Heart right ventricle (tissue), 16 donors: ENCODE measurements around the gene ENOX1. TPM values are rescaled to one million over a fixed set of nuclear protein-coding genes. Genes with fewer than 3 reads are reported as not detected.
A peak's percentile ranks its signal among the peaks of the same experiment; 100 is the strongest.

Experiments
- ATAC-seq, 8 donors: fragments of 200-7000 bp; cut with Tn5 transposase; one replicate each; pipeline ENCODE4 v1.9.1; 2020; ENCODE audit warnings: mild to moderate bottlenecking in 8 of 8, moderate library complexity in 8 of 8, moderate number of reproducible peaks in 1 of 8
- DNase-seq, 2 donors: peaks; one replicate each; pipeline ENCODE4 v3.0.0-alpha.2; 2020
- H3K27ac ChIP-seq, 10 donors: fragments of 200-600 bp; sonication (generic) in 2 of 10; one replicate each; pipeline versions ENCODE4 v1.5.0 to v1.8.0; 2020 to 2022; ENCODE audit warnings: mild to moderate bottlenecking in 3 of 10
- H3K27me3 ChIP-seq, 7 donors: fragments of 200-600 bp; one replicate each; pipeline ENCODE4 v1.8.0; 2021 to 2022; ENCODE audit warnings: mild to moderate bottlenecking in 2 of 7
- H3K36me3 ChIP-seq, 9 donors: fragments of 200-600 bp; sonication (generic) in 1 of 9; one replicate each; pipeline versions ENCODE4 v1.5.0 to v1.8.0; 2020 to 2022; ENCODE audit warnings: mild to moderate bottlenecking in 2 of 9
- H3K4me1 ChIP-seq, 9 donors: fragments of 200-600 bp; sonication (generic) in 1 of 9; one replicate each; pipeline versions ENCODE4 v1.5.0 to v1.8.0; 2020 to 2022; ENCODE audit warnings: mild to moderate bottlenecking in 4 of 9
- H3K4me3 ChIP-seq, 10 donors: fragments of 200-600 bp; sonication (generic) in 2 of 10; one replicate each; pipeline versions ENCODE4 v1.5.0 to v1.8.0; 2020 to 2022; ENCODE audit warnings: mild to moderate bottlenecking in 7 of 10, moderate library complexity in 2 of 10
- H3K9me3 ChIP-seq, 11 donors: fragments of 200-600 bp in 10 of 11; sonication (generic) in 2 of 11; one replicate each; pipeline versions ENCODE4 v1.5.0 to v1.8.0; 2013 to 2022; ENCODE audit warnings: mild to moderate bottlenecking in 2 of 11, control low read depth in 1 of 11, moderate library complexity in 1 of 11
- CTCF ChIP-seq, 9 donors: fragments of 200-600 bp; sonication (generic) in 2 of 9; IDR thresholded peaks; one replicate each; pipeline versions ENCODE4 v1.5.0 to v1.8.0; 2021 to 2022; ENCODE audit warnings: antibody characterized with exemption in 9 of 9, mild to moderate bottlenecking in 5 of 9, moderate library complexity in 1 of 9
- WGBS, 2 donors: extraction: QIAGEN DNeasy Blood & Tissue Kit; methylation state at CpG; one replicate each; pipeline ENCODE4 v1.1.7; 2013; ENCODE audit warnings: inconsistent platforms in 1 of 2; 5-methylcytosine and 5-hydroxymethylcytosine counted together
- intact Hi-C, 10 donors: fragments of 100-400 bp; cut with DNase I; formaldehyde crosslinking; loops; one replicate each; pipeline versions ENCODE4 v1.11.1 to v1.14.2; 2022
- polyA plus RNA-seq, 2 donors: library from polyadenylated mRNA; stranded (reverse); fragments of 200-250 nt; gene quantifications; one replicate each; pipeline ENCODE4 v1.2.3, GENCODE V29; 2013
- total RNA-seq, 10 donors: library from RNA; stranded (reverse); fragmentation: NEBNext Ultra II Directional in 3 of 10; extraction: Animal tissue kit (Norgen Biotek cat#: 25700) in 3 of 10; gene quantifications; one replicate each; pipeline versions ENCODE4 v1.2.1 to v1.2.4, GENCODE V29; 2021 to 2023
- donor health status: Arrhythmogenic right ventricular cardiomyopathy.
- donor health status: ischemic (EF 13 %, LVEDD 7.1; RV severe dilation, severe dysfunction).
- donor health status: healthy with polysubstance abuse.
- donor health status: DM: no; HTN: yes; CAD: no.
- donor health status: DM: no; HTN: no; CAD: no.
- donor health status: ischemic (EF 25% LVEDD 6.9; RV normal size, moderate dysfunction).
- donor health status: ischemic (EF 25% LVEDD 5.7; RV mildly dilated, moderate dysfunction).
- donor health status: healthy.
- donor health status: DM: yes; HTN: yes; CAD: no.
- donor health status: Ischemic cardiomyopathy.
- donor health status: ischemic (EF 35%, LVEDD 5.7; RV mildly dilated, moderate dysfunction).
- donor health status: nonischemic (EF 11% LVEDD 7.7; RV severe dilation, severe dysfunction).
- donor health status: DM: yes; HTN: yes; CAD: no.
- donor health status: PGD.
- donor health status: ischemic (EF 29% LVEDD 5.4; RV normal size, mild dysfunction).
- donor health status: nonischemic (EF 23%, LVEDD 6.1; RV moderate dilation, normal function).

Gene ENOX1
- total and polyA plus RNA-seq, 12 donors = 2.0 to 10.4 (median 7.1) TPM

DNA sequence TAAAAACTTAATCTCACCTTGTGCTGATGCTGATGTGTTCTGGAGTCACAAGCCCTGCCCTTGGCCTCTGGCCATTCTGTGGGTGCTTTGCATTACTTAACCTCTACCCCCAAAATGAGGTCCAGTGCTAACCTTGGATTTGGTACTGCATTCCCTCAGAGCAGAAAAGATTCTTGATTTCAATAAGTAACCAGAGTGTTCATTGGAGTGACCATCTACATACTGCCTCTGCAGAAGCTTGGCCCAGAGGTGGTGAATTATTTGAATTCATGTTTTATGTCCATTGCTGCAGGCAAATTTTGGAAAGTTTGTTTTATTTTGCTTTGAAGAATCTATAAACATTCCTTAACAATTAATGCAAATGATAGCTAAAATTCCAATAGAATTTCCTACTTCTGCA is 7.6 kb upstream of the ENOX1 start:
- DNase-seq (no peak), ATAC-seq (no peak)
- Histone ChIP-seq H3K4me1 (no peaks in the 10 kb centered on the region), H3K9me3 (no peaks in the 10 kb centered on the region), H3K36me3 (no peaks in the 10 kb centered on the region), H3K27ac (no peak overlapping the region), H3K27me3 (peaks cover 0 to 18% (median 3%) of the 10 kb centered on the region in 7 donors), H3K4me3 (no peak overlapping the region)
- intact Hi-C loops = loop anchor here in 1 of 10 donors (5.0 kb wide), 1 partner anchor 707 kb away; no protein-coding TSS in a partner anchor
- TF ChIP-seq CTCF (IDR thresholded peaks at IDR 0.05) = no peak

GRCh38 chr13:43792076-43792881 is 5.5 kb upstream of the ENOX1 start:
- H3K36me3 ChIP-seq = no peaks in the 10 kb centered on the region
- DNase-seq = no peak
- H3K4me3 ChIP-seq = no peak overlapping the region
- ATAC-seq = no peak
- no peak for TF ChIP-seq CTCF (IDR thresholded peaks at IDR 0.05)
- H3K9me3 ChIP-seq = no peaks in the 10 kb centered on the region
- peaks cover 0 to 39% (median 19%) of the 10 kb centered on the region in 7 donors for H3K27me3 ChIP-seq
- intact Hi-C loops = loop anchor here in 1 of 10 donors (5.0 kb wide), 1 partner anchor 705 kb away; no protein-coding TSS in a partner anchor
- H3K27ac ChIP-seq = no peak overlapping the region
- WGBS, 2 donors = 70 to 73% methylated on average over 3 of the region's 3 CpGs
- H3K4me1 ChIP-seq = peaks cover 0 to 10% (median 7%) of the 10 kb centered on the region in 9 donors

GRCh38 chr13:43787997-43788396 is 1.2 kb upstream of the ENOX1 start:
- no peaks in the 10 kb centered on the region for H3K36me3 ChIP-seq
- intact Hi-C loops = loop anchor here in 7 of 10 donors (5.0 to 10.0 kb wide), 10 partner anchors 101 to 591 kb away; no protein-coding TSS in a partner anchor
- no peak for ATAC-seq
- H3K27me3 ChIP-seq = peaks cover 0 to 50% (median 28%) of the 10 kb centered on the region in 7 donors
- no peaks in the 10 kb centered on the region for H3K9me3 ChIP-seq
- no peak for DNase-seq
- H3K27ac ChIP-seq = no peak overlapping the region
- TF ChIP-seq CTCF (IDR thresholded peaks at IDR 0.05) = peak in 7 of 9 donors; percentile 19 to 40 (median 32)
- WGBS, 2 donors = 47 to 73% methylated on average over 2 of the region's 2 CpGs
- peak overlapping the region in 1 of 10 donors; percentile 67 for H3K4me3 ChIP-seq
- H3K4me1 ChIP-seq = peaks cover 0 to 47% (median 32%) of the 10 kb centered on the region in 9 donors

DNA sequence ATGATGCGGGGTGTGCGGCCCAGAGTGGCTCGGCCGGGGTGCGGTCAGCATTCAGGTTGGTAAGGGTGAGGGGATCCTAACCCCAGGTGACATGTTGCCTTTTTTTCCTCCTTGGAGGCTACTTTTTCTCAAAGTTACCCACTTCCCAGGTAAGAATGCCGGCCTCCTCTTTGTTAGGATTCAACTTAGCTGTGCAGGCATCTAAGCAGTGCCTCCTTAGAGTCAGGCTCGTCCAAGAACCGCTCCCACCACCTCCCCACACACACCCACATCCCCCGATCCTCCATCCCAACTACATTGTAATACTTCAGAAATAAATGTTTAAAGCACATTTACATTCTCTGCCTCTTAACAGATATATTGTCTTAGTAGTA is 733 bp upstream of the ENOX1 start:
- H3K4me1 ChIP-seq = peaks cover 0 to 49% (median 32%) of the 10 kb centered on the region in 9 donors
- DNase-seq (no peak), ATAC-seq (no peak)
- intact Hi-C loops = loop anchor here in 7 of 10 donors (5.0 to 10.0 kb wide), 10 partner anchors 100 to 590 kb away; no protein-coding TSS in a partner anchor
- 19 to 23% methylated on average over 9 of the region's 9 CpGs for WGBS, 2 donors
- peaks cover 0 to 50% (median 28%) of the 10 kb centered on the region in 7 donors for H3K27me3 ChIP-seq
- peak overlapping the region; percentile 50 to 89 (median 70) for H3K4me3 ChIP-seq
- no peaks in the 10 kb centered on the region for H3K36me3 ChIP-seq
- TF ChIP-seq CTCF (IDR thresholded peaks at IDR 0.05) = no peak
- peak overlapping the region in 9 of 10 donors; percentile 54 to 90 (median 86) for H3K27ac ChIP-seq
- no peaks in the 10 kb centered on the region for H3K9me3 ChIP-seq
